GM21737 (cell line): ENCODE data around the gene IGSF23.

Source experiments
- ATAC-seq: cut with Tn5 transposase; IDR thresholded peaks from one replicate; pipeline ENCODE4 v1.9.1; 2021; ENCODE audit warnings: mild to moderate bottlenecking, moderate library complexity; ENCODE audit not compliant: unreplicated experiment

IGSF23 gene

GRCh38 chr19:44685877-44686276, 72.5 kb downstream of the IGSF23 start:
- no peak for ATAC-seq
